Neural crest cell (in vitro differentiated cells): ENCODE measurements around the gene EVPL. TPM values are rescaled to one million over a fixed set of nuclear protein-coding genes. Genes with fewer than 3 reads are reported as not detected.

Experiments used
- DNase-seq: peaks from one replicate; pipeline ENCODE4 v3.0.0; 2021; ENCODE audit warnings: low read depth, mixed read lengths, low spot score
- H3K27ac Mint-ChIP-seq: one replicate; pipeline ENCODE4 v1.8.0; 2021; ENCODE audit warnings: mild to moderate bottlenecking, mixed read lengths; ENCODE audit not compliant: unreplicated experiment
- H3K27me3 Mint-ChIP-seq: 2 replicates; pipeline ENCODE4 v1.8.0; 2021; ENCODE audit warnings: low read depth, mild to moderate bottlenecking, mixed read lengths
- H3K36me3 Mint-ChIP-seq: 2 replicates; pipeline ENCODE4 v1.8.0; 2021; ENCODE audit warnings: low read depth, mild to moderate bottlenecking, mixed read lengths
- H3K4me1 Mint-ChIP-seq: 2 replicates; pipeline ENCODE4 v1.8.0; 2021; ENCODE audit warnings: mixed read lengths
- H3K4me3 Mint-ChIP-seq: one replicate; pipeline ENCODE4 v1.8.0; 2021; ENCODE audit warnings: mild to moderate bottlenecking, mixed read lengths
- H3K9me3 Mint-ChIP-seq: 2 replicates; pipeline ENCODE4 v1.8.0; 2021; ENCODE audit warnings: mixed read lengths
- CTCF ChIP-seq: fragments of 200-600 bp; sonication (generic); conservative IDR thresholded peaks from 2 replicates; pipeline ENCODE4 v1.5.0; 2021; ENCODE audit warnings: antibody characterized with exemption, mild to moderate bottlenecking
- total RNA-seq: library from RNA; stranded (reverse); gene quantifications from 2 replicates; pipeline ENCODE4 v1.2.1, GENCODE V29; 2021

Gene EVPL
- total RNA-seq, 1 donor from 2014 or later, result not detected

GRCh38 chr17:76033139-76033538, 6.0 kb upstream of the EVPL start:
- Mint-ChIP-seq H3K4me3 (no peak overlapping the region), H3K9me3 (no peaks in the 10 kb centered on the region), H3K4me1 (peaks cover 14% of the 10 kb centered on the region), H3K36me3 (peaks cover 2% of the 10 kb centered on the region), H3K27me3 (no peaks in the 10 kb centered on the region), H3K27ac (no peak overlapping the region)
- DNase-seq, result no peak
- no peak for TF ChIP-seq CTCF

- Mint-ChIP-seq H3K27ac (no peak overlapping the region), H3K27me3 (no peaks in the 10 kb centered on the region), H3K4me3 (no peak overlapping the region), H3K4me1 (peaks cover 14% of the 10 kb centered on the region), H3K9me3 (no peaks in the 10 kb centered on the region), H3K36me3 (no peaks in the 10 kb centered on the region)
- DNase-seq, result no peak
- TF ChIP-seq CTCF, result no peak
These were observed 5.6 kb upstream of the EVPL start for GRCh38 chr17:76032780-76033108.

DNA sequence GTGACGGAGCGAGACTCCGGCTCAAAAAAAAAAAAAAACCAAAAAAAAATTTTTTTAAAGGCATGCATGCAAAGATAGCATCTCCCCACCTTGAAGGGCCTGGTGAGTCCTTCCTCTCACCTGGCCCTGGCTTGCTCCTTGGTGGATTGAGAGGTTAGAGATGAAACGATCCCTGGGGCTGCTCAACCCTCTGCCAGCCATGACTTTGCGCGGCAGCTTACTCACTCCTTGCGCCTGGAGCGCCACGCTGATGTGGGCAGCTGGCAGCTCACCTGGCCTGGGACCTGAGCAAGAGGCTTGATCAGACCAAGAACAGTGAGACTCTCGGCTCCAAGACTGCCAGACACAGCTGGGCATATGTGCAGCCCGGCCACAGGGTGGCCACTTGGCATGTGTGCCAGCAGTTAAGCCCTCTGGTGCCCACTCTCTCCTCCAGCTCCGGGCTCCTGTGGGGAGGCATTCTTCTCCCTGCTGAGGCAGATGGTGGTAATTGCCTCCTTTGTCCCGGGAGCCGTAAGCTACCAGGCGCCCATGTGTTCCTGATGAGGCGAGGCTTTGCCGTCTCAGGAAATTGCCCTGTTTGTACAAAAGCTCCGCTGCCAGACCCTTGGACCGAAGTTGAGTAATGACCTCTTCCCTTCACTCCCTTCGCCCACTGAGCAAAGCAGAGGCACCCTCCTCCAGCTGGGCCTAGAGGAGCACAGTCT, 5.1 kb upstream of the EVPL start:
- DNase-seq, result no peak
- Mint-ChIP-seq H3K4me1 (peaks cover 14% of the 10 kb centered on the region), H3K27ac (no peak overlapping the region), H3K9me3 (no peaks in the 10 kb centered on the region), H3K4me3 (no peak overlapping the region), H3K36me3 (no peaks in the 10 kb centered on the region), H3K27me3 (no peaks in the 10 kb centered on the region)
- TF ChIP-seq CTCF, result no peak

GRCh38 chr17:76026714-76027158, 370 bp downstream of the EVPL start:
- H3K36me3 Mint-ChIP-seq, result no peaks in the 10 kb centered on the region
- DNase-seq, result no peak
- no peaks in the 10 kb centered on the region for H3K9me3 Mint-ChIP-seq
- H3K4me3 Mint-ChIP-seq, result no peak overlapping the region
- TF ChIP-seq CTCF, result no peak
- peaks cover 14% of the 10 kb centered on the region for H3K4me1 Mint-ChIP-seq
- H3K27me3 Mint-ChIP-seq, result no peaks in the 10 kb centered on the region
- no peak overlapping the region for H3K27ac Mint-ChIP-seq

- no peak for DNase-seq
- H3K27me3 Mint-ChIP-seq, result no peaks in the 10 kb centered on the region
- no peak overlapping the region for H3K4me3 Mint-ChIP-seq
- no peaks in the 10 kb centered on the region for H3K36me3 Mint-ChIP-seq
- no peak for TF ChIP-seq CTCF
- no peak overlapping the region for H3K27ac Mint-ChIP-seq
- peaks cover 14% of the 10 kb centered on the region for H3K4me1 Mint-ChIP-seq
- H3K9me3 Mint-ChIP-seq, result no peaks in the 10 kb centered on the region
These were observed 1.8 kb downstream of the EVPL start for GRCh38 chr17:76025294-76025693.
